ENCODE results near the gene AIFM3.

GRCh38 chr22:20993304-20994127, 26.5 kb downstream of the AIFM3 start:
- TF ChIP-seq CTCF (IDR thresholded peaks at IDR 0.05) (no peak), POLR2A (IDR thresholded peaks at IDR 0.05) (no peak)

Data from thyroid gland (tissue), 4 donors.